HG02973 (cell line): Measurements from ENCODE around the gene MPLKIP.
"Not testable (repeated sequence)": the region's sequence is repeated elsewhere in the genome, so short reads cannot be mapped to it uniquely, and the experiment has no call there.

Source experiments
- ATAC-seq: cut with Tn5 transposase; IDR thresholded peaks from one replicate; pipeline ENCODE4 v1.9.1; 2021; ENCODE audit warnings: moderate library complexity; ENCODE audit not compliant: unreplicated experiment

Gene MPLKIP

GRCh38 chr7:40134428-40135316 is at the start of gene MPLKIP, which contains the start of gene SUGCT:
Gene MPLKIP (minus strand): TSS chr7:40134622. CDS start chr7:40134567, 55 bp downstream.
Gene SUGCT (plus strand): TSS chr7:40135005.
- peak; percentile 85 for ATAC-seq

DNA sequence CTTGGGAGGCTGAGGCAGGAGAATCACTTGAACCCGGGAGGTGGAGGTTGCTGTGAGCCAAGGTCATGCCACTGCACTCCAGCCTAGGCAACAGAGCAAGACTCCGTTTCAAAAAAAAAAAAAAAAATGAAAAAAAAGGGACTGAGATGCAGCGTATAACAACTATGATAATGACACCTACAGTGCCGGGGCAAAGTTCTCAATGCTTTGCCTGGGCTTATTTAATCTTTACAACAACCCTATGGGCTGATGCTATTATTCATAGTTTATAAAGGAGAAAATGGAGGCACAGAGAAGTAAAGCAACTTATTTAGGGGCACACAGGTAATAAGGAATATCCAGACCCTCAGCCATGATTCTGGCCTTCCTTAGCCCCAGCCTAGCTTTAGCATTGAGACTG is 48.0 kb upstream of the MPLKIP start:
- ATAC-seq: no peak

DNA sequence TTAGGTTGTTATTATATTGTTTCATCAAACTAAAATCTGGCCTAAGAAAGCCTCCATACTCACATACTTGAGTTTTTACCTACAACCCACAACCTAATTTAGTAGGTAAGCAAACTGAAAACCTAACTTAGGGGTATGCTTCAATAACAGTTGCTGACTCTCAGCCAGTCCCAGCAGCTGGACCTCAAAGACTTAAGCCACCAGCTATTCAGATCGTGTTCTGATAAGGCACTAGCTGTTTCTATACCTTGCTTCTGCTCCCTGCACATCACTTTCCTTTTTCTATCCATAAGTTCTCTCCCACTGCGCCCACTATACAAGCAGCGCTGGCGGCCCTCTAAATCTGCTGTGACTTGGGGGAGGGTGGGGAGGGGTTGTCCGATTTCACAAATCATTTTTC is 42.6 kb upstream of the MPLKIP start:
- no peak for ATAC-seq

DNA sequence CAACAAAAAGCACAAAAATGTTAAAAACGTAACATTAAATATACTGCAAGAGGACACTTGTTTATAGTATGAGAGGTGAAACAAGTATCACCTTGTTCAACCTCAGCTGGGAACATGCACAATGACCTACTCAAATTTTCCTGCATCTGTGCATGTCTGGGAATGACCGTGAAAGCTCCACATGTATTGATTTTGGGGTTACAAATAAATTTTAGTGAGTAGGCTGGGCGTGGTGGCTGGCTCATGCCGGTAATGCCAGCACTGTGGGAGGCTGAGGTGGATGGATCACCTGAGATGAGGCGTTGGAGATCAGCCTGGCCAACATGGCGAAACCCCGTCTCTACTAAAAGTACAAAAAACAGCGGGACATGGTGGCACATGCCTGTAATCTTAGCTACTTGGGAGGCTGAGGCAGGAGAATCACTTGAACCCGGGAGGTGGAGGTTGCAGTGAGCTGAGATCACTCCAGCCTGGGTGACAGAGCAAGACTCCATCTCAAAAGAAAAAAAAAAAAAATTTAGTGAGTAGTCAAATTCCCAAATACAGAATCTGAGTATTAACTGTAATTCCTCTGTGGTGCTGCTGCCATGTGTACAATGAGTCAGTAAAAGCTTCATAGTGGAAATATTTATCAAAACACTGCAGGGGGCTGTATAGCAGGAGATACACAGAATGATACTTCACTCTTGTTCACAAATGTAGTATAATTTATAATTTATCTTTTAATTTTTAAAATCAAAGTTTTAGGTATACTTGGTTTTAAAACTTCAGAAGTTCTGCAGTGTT is 41.5 kb upstream of the MPLKIP start:
- no peak for ATAC-seq

DNA sequence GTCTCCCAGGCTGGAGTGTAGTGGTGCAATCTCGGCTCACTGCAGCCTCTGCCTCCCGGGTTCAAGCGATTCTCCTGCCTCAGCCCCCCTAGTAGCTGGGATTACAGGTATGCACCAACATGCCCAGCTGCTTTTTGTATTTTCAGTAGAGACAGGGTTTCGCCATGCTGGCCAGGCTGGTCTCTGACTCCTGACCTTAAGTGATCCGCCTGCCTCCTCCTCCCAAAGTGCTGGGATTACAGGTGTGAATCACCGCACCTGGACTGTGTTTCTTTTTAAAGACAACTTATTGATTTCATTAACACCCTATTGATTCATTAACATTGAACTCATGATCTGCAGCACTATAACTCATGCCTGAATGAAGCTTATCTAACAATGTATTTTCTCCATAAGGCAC is 40.8 kb upstream of the MPLKIP start:
- not testable (repeated sequence) for ATAC-seq

DNA sequence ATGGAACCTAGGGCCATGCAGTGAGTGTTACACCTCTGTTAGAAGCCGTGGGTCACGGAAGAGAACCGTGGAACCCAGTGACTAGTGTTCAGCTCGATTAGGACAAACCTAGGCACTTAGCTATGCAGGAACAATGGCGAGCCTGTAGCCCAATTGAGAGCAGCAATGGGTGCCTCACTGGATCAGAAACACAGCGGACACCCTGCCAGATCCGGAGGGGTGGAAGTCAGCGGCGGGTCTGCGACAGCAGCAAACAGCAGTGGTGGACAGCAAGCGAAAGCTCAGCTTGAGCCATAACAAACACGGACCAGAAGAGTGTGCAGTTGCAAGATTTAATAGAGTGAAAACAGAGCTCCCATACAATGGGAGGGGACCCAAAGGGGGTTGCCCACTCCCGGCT is 38.7 kb upstream of the MPLKIP start:
- ATAC-seq: not testable (repeated sequence)

DNA sequence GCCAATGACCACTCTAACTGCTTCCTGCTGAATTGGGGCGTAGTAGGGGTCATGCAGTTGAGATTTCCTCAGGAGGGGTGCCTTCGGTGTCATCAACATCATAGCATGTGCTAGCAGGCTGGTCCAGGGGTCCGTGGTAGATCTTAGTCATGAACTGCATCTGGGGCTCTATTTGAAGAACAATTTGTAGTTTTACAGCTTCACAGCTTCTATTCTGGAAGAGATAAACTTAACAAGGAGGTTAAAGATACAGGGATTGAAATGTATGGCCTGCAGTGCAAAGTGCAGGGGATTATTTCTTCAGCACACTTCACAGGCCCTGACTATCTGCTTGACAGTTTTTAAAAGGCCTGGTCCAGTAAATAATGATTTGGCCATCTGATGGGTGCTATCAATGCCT is 33.8 kb upstream of the MPLKIP start:
- not testable (repeated sequence) for ATAC-seq

GRCh38 chr7:40167291-40167690 is 32.9 kb upstream of the MPLKIP start:
- no peak for ATAC-seq

- no peak for ATAC-seq
Measured at GRCh38 chr7:40165216-40165615, 30.8 kb upstream of the MPLKIP start.

DNA sequence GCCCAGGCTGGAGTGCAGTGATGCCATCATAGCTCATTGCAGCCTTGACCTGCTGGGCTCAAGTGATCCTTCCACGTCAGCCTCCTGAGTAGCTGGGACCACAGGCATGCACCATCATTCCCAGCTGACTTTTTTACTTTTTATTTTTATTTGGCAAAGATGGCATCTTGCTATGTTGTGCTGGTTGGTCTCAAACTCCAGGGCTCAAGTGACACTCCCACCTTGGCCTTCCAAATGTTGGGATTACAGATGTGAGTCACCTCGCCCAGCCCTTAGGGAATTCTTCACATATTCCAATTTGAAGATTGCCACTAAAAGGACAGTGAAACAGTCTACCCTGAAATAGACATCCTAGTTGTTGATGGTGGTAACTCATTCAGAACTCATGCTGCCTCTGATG is 28.1 kb upstream of the MPLKIP start:
- ATAC-seq: no peak

GRCh38 chr7:40156988-40157387 is 22.6 kb upstream of the MPLKIP start:
- ATAC-seq: no peak

DNA sequence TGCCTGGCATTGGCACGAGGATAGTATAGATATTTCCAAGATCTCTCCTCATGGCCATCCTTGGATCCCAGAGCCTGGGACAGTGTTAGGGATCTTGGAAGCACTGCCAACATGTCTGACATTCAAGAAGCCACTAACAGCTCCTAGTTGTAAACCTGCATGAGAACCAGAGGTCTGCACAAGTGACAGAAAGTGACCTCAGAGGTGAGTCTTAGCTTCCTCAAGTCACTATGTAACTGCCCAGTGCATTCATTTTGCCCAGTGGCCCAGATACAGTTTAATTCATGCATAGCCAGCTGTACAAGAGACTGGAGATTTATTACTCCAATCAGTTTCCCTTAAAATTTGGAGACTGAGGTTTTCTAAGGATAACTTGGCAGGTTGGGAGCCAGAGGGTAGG is 17.1 kb upstream of the MPLKIP start:
- no peak for ATAC-seq

- no peak for ATAC-seq
Measured at GRCh38 chr7:40148671-40149070, 14.2 kb upstream of the MPLKIP start.

DNA sequence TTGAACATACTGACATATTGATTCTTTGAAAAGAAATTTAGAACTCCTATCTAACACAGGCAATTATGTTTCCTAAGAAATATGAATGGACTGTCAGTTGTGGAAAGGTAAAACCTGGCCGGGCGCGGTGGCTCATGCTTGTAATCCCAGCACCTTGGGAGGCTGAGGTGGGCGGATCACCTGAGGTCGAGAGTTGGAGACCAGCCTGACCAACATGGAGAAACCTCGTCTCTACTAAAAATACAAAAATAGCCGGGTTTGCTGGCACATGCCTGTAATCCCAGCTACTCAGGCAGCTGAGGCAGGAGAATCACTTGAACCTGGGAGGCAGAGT is 13.8 kb upstream of the MPLKIP start:
- not testable (repeated sequence) for ATAC-seq

DNA sequence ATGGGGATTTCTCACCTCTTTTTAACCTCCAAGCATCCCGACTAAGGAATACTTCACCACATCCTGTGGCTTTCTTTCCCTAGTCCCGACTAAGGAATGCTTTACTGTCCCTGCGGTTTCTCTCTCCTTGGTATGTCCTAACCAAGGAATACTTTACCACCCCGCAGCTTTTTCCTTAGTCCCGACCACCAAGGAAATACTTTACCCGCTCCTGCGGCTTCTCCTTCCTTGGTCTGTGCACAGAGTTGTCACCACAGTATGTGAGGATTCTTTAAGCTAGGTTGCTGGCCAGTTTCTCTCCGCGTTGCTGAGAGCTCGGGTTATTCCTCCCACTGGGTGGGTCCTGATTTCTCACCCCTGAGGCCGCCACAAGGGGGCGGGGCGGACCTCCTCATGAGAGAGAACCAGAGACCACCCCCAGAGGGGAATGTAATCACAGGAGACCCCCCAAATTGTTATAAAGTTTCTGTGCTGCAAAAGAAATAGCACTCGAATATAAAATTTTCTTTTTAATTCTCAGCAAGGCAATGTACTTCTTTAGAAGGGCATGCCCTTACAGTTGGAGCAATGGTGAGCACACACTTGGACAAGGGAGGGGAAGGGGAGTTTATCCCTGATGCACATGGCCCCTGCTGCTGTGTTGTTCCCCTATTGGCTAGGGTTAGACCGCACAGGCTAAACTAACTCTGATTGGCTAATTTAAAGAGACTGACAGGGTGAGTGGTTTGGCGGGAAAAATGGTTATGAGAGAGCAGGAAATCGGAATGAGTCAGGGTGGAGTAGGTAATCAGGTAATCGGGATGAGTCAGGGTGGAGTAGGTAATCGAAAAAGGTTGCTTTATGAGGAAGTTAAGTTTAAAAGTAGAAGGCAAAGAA is 13.2 kb upstream of the MPLKIP start:
- ATAC-seq: no peak

- ATAC-seq: not testable (repeated sequence)
Measured at GRCh38 chr7:40145596-40146130, 11.2 kb upstream of the MPLKIP start.

DNA sequence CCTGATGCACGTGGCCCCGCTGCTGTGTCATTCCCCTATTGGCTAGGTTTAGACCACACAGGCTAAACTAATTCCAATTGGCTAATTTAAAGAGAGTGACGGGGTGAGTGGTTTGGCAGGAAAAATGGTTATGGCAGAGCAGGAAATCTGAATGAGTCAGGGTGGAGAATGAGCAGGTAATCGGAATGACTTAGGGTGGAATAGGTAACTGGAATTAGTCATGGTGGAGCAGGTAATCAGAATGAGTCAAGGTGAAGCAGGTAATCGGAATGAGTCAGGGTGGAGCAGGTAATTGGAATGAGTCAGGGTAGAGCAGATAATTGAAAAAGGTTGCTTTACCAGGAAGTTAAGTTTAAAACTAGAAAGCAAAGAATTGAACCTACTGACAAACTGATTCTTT is 7.5 kb upstream of the MPLKIP start:
- not testable (repeated sequence) for ATAC-seq

DNA sequence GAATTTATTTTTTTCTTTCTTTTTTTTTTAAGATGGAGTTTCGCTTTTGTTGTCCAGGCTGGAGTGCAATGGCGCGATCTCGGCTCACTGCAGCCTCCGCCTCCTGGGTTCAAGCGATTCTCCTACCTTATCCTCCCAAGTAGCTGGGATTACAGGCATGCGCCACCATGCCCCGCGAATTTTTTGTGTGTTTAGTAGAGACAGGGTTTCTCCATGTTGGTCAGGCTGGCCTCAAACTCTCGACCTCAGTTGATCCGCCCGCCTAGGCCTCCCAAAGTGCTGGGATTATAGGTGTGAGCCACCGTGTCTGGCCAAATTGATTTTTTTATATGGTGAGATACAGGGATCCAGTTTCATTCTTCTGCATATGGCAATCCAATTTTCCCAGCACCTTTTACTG is 5.5 kb upstream of the MPLKIP start:
- ATAC-seq: not testable (repeated sequence)

GRCh38 chr7:40138973-40139372 is 4.6 kb upstream of the MPLKIP start:
- no peak for ATAC-seq

- ATAC-seq: no peak
Measured at GRCh38 chr7:40137563-40137962, 3.1 kb upstream of the MPLKIP start.

DNA sequence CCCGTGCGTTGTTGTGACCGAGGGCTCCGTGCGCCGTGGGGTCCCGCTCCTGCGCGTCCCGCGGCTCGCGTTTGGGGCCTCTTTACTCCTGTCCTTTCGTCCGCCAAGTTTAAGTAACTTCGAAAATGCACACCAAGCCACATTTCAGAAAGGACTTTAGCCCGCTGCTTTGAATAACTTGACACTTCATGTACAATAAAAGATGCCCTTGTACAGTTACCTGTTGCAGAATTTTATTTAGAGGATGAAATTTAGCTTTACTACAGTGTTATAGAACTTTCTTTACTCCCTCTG is 842 bp upstream of the MPLKIP start:
- peak; percentile 0 for ATAC-seq
